Measurements from ENCODE around the gene CEMIP. TPM values are rescaled to one million over a fixed set of nuclear protein-coding genes. Genes with fewer than 3 reads are reported as not detected.

Gene CEMIP
- total and polyA plus RNA-seq, 2 of the 4 experiments (the other 2 are of a cell fraction): 63.8 to 78.0 TPM

DNA sequence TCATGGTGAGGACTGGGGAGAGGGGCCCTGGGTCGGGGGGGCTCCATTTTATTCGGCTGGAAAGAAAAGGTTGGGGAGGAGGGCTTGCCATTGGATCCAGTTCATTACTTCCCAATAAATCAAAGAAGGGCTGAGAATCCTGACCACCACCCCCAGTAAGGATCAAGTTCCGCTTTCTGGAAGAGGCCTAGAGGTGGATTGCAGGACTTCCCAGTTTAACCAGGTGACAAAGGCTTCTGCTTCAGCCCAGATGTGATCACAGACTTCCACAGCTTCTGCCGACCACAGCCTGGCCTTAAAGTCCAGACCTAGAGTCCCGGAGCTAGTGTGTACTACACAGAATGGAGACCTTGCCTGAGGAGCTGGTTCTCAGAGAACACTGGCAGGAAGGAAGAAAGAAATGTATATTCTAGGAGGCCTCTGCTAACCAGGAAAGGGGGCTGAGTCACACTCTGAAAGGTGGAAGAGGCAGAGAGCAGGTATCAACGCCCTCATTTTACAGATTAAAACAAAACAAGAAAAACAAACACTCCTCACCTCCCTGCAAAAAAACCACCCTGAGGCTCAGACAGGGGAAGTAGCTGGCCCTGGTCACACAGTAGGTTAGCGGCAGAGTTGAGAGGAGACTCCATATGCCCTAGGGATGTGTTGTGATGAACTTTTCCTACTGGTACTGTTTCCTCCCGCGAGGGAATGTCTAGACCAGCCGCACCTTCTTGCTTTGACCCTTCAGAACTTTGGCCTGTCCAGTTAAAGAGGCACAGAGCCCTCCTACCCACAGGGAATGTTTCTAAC is 1.1 kb upstream of the CEMIP start:
- ChIA-PET POLR2A (ENCODE audit: unreplicated experiment) (no interaction called here), CTCF (interaction anchor here (1.2 to 3.6 kb wide), 4 partner anchors 74 to 322 kb away, joined by 3 to 50 read pairs (median 12); no protein-coding TSS in a partner anchor)
- Histone ChIP-seq H4K8ac (ENCODE audit: low read depth in 2 of 2, low read length in 2 of 2) (peak overlapping the region; percentile 4 to 75; a peak in 3 of 4 replicates), H3K79me1 (ENCODE audit: low read depth in 1 of 2, low read length in 2 of 2) (peaks cover 9 to 35% of the 10 kb centered on the region in 2 experiments; a peak in 3 of 4 replicates), H3K4ac (ENCODE audit: low read depth, low read length) (peak overlapping the region; percentile 86), H3K4me3 (ENCODE audit: insufficient read depth, low read depth, low read length) (no peak overlapping the region), H2BK15ac (ENCODE audit: low read depth, low read length) (peak overlapping the region; percentile 52; the same call in 2 of the 3 replicates), H3K27me3 (ENCODE audit: control insufficient read depth, insufficient read depth, low read length) (no peaks in the 10 kb centered on the region), H3K9me1 (ENCODE audit: insufficient read depth, low read length) (no peaks in the 10 kb centered on the region), H2BK5ac (ENCODE audit: low read depth, low read length, poor library complexity, severe bottlenecking) (peak overlapping the region; percentile 42), H3K23ac (ENCODE audit: low read depth, low read length) (peak overlapping the region; percentile 72; the same call in 1 of the 2 replicates), H2AK5ac (ENCODE audit: low read depth, low read length) (peak overlapping the region; percentile 94), H4K91ac (ENCODE audit: insufficient read depth, low read depth, low read length) (peak overlapping the region; percentile 70), H3K36me3 (ENCODE audit: control insufficient read depth, insufficient read depth, low read length) (peaks cover 15% of the 10 kb centered on the region; the same call in 1 of the 2 replicates), H3K4me2 (ENCODE audit: low read depth, low read length) (no peak overlapping the region), H2BK120ac (ENCODE audit: low read depth, low read length) (peak overlapping the region; percentile 84), H3K18ac (ENCODE audit: low read depth, low read length) (peak overlapping the region; percentile 75), H3K56ac (ENCODE audit: extremely low read depth, insufficient read depth, low read length) (0 out of 2 replicates have a peak overlapping the region, but pooled peaks have one; percentile 17), H2AK9ac (replicated peaks; ENCODE audit: low read depth, low read length, poor library complexity) (peak overlapping the region; percentile 7), H3K9me3 (ENCODE audit: control insufficient read depth, insufficient read depth, low read length) (no peaks in the 10 kb centered on the region), H2BK20ac (ENCODE audit: low read depth, low read length) (peak overlapping the region; percentile 88), H2AFZ (replicated peaks; ENCODE audit: low read length, poor library complexity) (peak overlapping the region; percentile 37), H3K4me1 (ENCODE audit: control insufficient read depth, insufficient read depth, low read length) (peaks cover 23% of the 10 kb centered on the region), H4K20me1 (ENCODE audit: insufficient read depth, low read length) (peaks cover 35% of the 10 kb centered on the region), H3K27ac (ENCODE audit: insufficient read depth, low read length) (peak overlapping the region; percentile 46), H3K9ac (ENCODE audit: low read depth, low read length) (peak overlapping the region; percentile 20), H3K14ac (replicated peaks; ENCODE audit: low read depth, low read length) (peak overlapping the region; percentile 51), H4K5ac (ENCODE audit: low read depth, low read length) (peak overlapping the region; percentile 62)
- BruUV-seq (replicated peaks): no TSS peak
- WGBS, 2 experiments (ENCODE audit: extremely low coverage in 2 of 2, insufficient read length in 1 of 2): no CpG with 5 or more reads among the region's 10 CpGs
- in situ Hi-C loops (cut with MboI; ENCODE audit: low sequenced_read_pairs): loop anchor here (5.0 kb wide), 3 partner anchors 194 to 321 kb away; no protein-coding TSS in a partner anchor
- ATAC-seq (ENCODE audit: low read depth) (no peak), DNase-seq (no peak)
- TF ChIP-seq CHD1 (IDR thresholded peaks at IDR 0.05; ENCODE audit: low read depth, low read length) (no peak), MAFK (IDR thresholded peaks at IDR 0.05; ENCODE audit: low read depth, low read length) (no peak), MXI1 (IDR thresholded peaks at IDR 0.05; ENCODE audit: borderline replicate concordance, low read depth, low read length) (no peak), ELK1 (IDR thresholded peaks at IDR 0.05; ENCODE audit: borderline replicate concordance, low read depth, low read length) (no peak), CEBPB (IDR thresholded peaks at IDR 0.05; ENCODE audit: low read depth, low read length) (no peak), SMC3 (IDR thresholded peaks at IDR 0.05; ENCODE audit: low read depth, low read length) (no peak), NFE2L2 (IDR thresholded peaks at IDR 0.05; ENCODE audit: low read depth, low read length) (no peak), FOS (IDR thresholded peaks at IDR 0.05; ENCODE audit: low read depth, low read length) (no peak), RAD21 (IDR thresholded peaks at IDR 0.05; ENCODE audit: low read length) (no peak), CTCF (conservative IDR thresholded peaks at IDR 0.05; ENCODE audit: low read depth, low read length) (no peak), RFX5 (IDR thresholded peaks at IDR 0.05; ENCODE audit: low read depth, low read length) (no peak)
- dilution Hi-C loops (cut with HindIII; ENCODE audit: low sequenced_read_pairs, unreplicated experiment): no loop called here
- intact Hi-C loops (cut with micrococcal nuclease): loop anchor here (2.0 to 10.0 kb wide), 3 partner anchors 293 to 595 kb away; no protein-coding TSS in a partner anchor

All from IMR-90 (cell line).